H1 (cell line): ENCODE measurements around the gene DTWD2. TPM values are rescaled to one million over a fixed set of nuclear protein-coding genes. Genes with fewer than 3 reads are reported as not detected.
A peak's percentile ranks its signal among the peaks of the same experiment; 100 is the strongest.

Experiments
- CTCF ChIA-PET: fragments of 300-600 bp; sonication (Branson Sonifier 250); formaldehyde crosslinking; loops from one replicate; lab custom pipeline; 2021; ENCODE audit not compliant: partially characterized antibody; lab: Charles Lee
- POLR2A ChIA-PET: fragments of 300-600 bp; sonication (Branson Sonifier 250); formaldehyde crosslinking; loops from one replicate; lab custom pipeline; 2021; ENCODE audit warnings: inconsistent platforms; ENCODE audit not compliant: partially characterized antibody; lab: Charles Lee
- DNase-seq, 2 experiments: peaks; one replicate each; pipeline versions ENCODE4 v3.0.0 to v3.0.0-alpha.2; 2010 to 2022; ENCODE audit warnings: low spot score in 2 of 2, low read depth in 1 of 2, mixed read lengths in 1 of 2
- FAIRE-seq: peaks from 2 replicates; lab custom pipeline; 2011; peaks lifted over from hg19 to GRCh38; lab: Jason Lieb, UNC
- H2AFZ ChIP-seq: 2 replicates; pipeline ENCODE4 v1.8.1; 2012; ENCODE audit warnings: low read length, inconsistent platforms
- H2AK5ac ChIP-seq: 2 replicates; pipeline ENCODE4 v1.6.1; 2013; ENCODE audit warnings: low read depth, low read length
- H2BK120ac ChIP-seq: replicated peaks from 2 replicates; pipeline ENCODE3; 2013; ENCODE audit warnings: low read depth, low read length, inconsistent platforms
- H2BK12ac ChIP-seq: 2 replicates; pipeline ENCODE4 v1.6.1; 2013; ENCODE audit warnings: low read depth, low read length
- H2BK15ac ChIP-seq: 2 replicates; pipeline ENCODE4 v1.6.1; 2013; ENCODE audit warnings: low read length
- H2BK20ac ChIP-seq: 2 replicates; pipeline ENCODE4 v1.6.1; 2013; ENCODE audit warnings: low read length
- H2BK5ac ChIP-seq: 2 replicates; pipeline ENCODE4 v1.6.1; 2013; ENCODE audit warnings: low read depth, low read length
- H3K14ac ChIP-seq: 2 replicates; pipeline ENCODE4 v1.6.1; 2013; ENCODE audit warnings: inconsistent platforms; ENCODE audit not compliant: insufficient read length
- H3K18ac ChIP-seq: 2 replicates; pipeline ENCODE4 v1.6.1; 2013; ENCODE audit warnings: low read length; ENCODE audit errors: extremely low read depth
- H3K23ac ChIP-seq: 2 replicates; pipeline ENCODE4 v1.6.1; 2013; ENCODE audit warnings: inconsistent platforms; ENCODE audit not compliant: insufficient read length
- H3K23me2 ChIP-seq: 2 replicates; pipeline ENCODE4 v1.6.1; 2013; ENCODE audit warnings: low read depth, low read length
- H3K27ac ChIP-seq: 2 replicates; pipeline ENCODE4 v1.6.1; 2011; ENCODE audit warnings: low read depth, low read length, inconsistent platforms
- H3K27me3 ChIP-seq, 4 experiments: replicated peaks in 1 of 4; 1 replicate in 1 of 4; 2 replicates in 3 of 4; pipeline versions ENCODE4 v1.6.1 to v1.8.1; 2011 to 2013; ENCODE audit warnings: low read length in 3 of 4, mild to moderate bottlenecking in 3 of 4, inconsistent platforms in 2 of 4, mixed read lengths in 2 of 4, moderate library complexity in 1 of 4; ENCODE audit not compliant: control insufficient read depth in 3 of 4, insufficient read depth in 3 of 4; ENCODE audit errors: extremely low read depth in 1 of 4
- H3K36me3 ChIP-seq, 4 experiments: 2 replicates each; pipeline versions ENCODE4 v1.6.1 to v1.8.1; 2011 to 2013; ENCODE audit warnings: mild to moderate bottlenecking in 4 of 4, low read length in 3 of 4, moderate library complexity in 2 of 4, control low read depth in 1 of 4, inconsistent platforms in 1 of 4; ENCODE audit not compliant: insufficient read depth in 4 of 4, control insufficient read depth in 2 of 4
- H3K4ac ChIP-seq: replicated peaks from 2 replicates; pipeline ENCODE3; 2013; ENCODE audit warnings: low read length, low read depth, mixed read lengths, inconsistent platforms; ENCODE audit not compliant: insufficient read length
- H3K4me1 ChIP-seq, 4 experiments: replicated peaks in 1 of 4; 1 replicate in 1 of 4; 2 replicates in 3 of 4; pipeline versions ENCODE4 v1.6.1 to v1.8.1; 2011 to 2013; ENCODE audit warnings: low read length in 3 of 4, inconsistent platforms in 2 of 4, mixed read lengths in 1 of 4; ENCODE audit not compliant: insufficient read depth in 4 of 4, control insufficient read depth in 3 of 4
- H3K4me2 ChIP-seq, 2 experiments: 2 replicates each; pipeline versions ENCODE4 v1.6.1 to v1.8.1; 2011 to 2013; ENCODE audit warnings: low read depth in 2 of 2, low read length in 2 of 2, control low read depth in 1 of 2, inconsistent platforms in 1 of 2, mild to moderate bottlenecking in 1 of 2; ENCODE audit not compliant: insufficient read depth in 1 of 2
- H3K4me3 ChIP-seq, 4 experiments: fragments of 200-600, 300-600 bp in 1 of 4; sonication (generic), shearing (Covaris generic), sonication (Bioruptor Twin) in 1 of 4; 2 replicates each; pipeline versions ENCODE4 v1.5.1 to v1.8.1; 2011 to 2016; ENCODE audit warnings: low read length in 4 of 4, low read depth in 3 of 4, control low read depth in 2 of 4, inconsistent platforms in 2 of 4, mild to moderate bottlenecking in 2 of 4, mixed read lengths in 1 of 4, moderate library complexity in 1 of 4; ENCODE audit not compliant: insufficient read depth in 2 of 4; ENCODE audit errors: extremely low read depth in 1 of 4
- H3K56ac ChIP-seq: replicated peaks from 2 replicates; pipeline ENCODE3; 2013; ENCODE audit warnings: low read depth, mild to moderate bottlenecking, mixed read lengths, low read length, inconsistent platforms; ENCODE audit not compliant: insufficient read length
- H3K79me1 ChIP-seq: 2 replicates; pipeline ENCODE4 v1.6.1; 2013; ENCODE audit warnings: low read depth, low read length, control low read depth
- H3K79me2 ChIP-seq, 2 experiments: 2 replicates each; pipeline versions ENCODE4 v1.6.1 to v1.8.1; 2012 to 2013; ENCODE audit warnings: low read length in 2 of 2, mild to moderate bottlenecking in 2 of 2, inconsistent platforms in 1 of 2; ENCODE audit not compliant: insufficient read depth in 2 of 2, control insufficient read depth in 1 of 2
- H3K9ac ChIP-seq, 4 experiments: replicated peaks in 1 of 4; 1 replicate in 1 of 4; 2 replicates in 3 of 4; pipeline versions ENCODE4 v1.6.1 to v1.8.1; 2011 to 2013; ENCODE audit warnings: low read depth in 3 of 4, low read length in 3 of 4, control low read depth in 2 of 4, mild to moderate bottlenecking in 2 of 4, moderate library complexity in 2 of 4, inconsistent platforms in 1 of 4; ENCODE audit errors: extremely low read depth in 1 of 4
- H3K9me3 ChIP-seq, 2 experiments: 2 replicates each; pipeline versions ENCODE4 v1.6.1 to v1.8.1; 2012 to 2013; ENCODE audit warnings: mild to moderate bottlenecking in 2 of 2, moderate library complexity in 2 of 2, control low read depth in 1 of 2, inconsistent platforms in 1 of 2, low read depth in 1 of 2, low read length in 1 of 2, mixed read lengths in 1 of 2; ENCODE audit not compliant: insufficient read depth in 2 of 2
- H4K20me1 ChIP-seq, 2 experiments: replicated peaks in 1 of 2; 2 replicates each; pipeline versions ENCODE3 to v1.8.1; 2011 to 2013; ENCODE audit warnings: inconsistent platforms in 2 of 2, low read length in 2 of 2, mild to moderate bottlenecking in 1 of 2; ENCODE audit not compliant: insufficient read depth in 2 of 2, control insufficient read depth in 1 of 2
- H4K5ac ChIP-seq: 2 replicates; pipeline ENCODE4 v1.6.1; 2013; ENCODE audit warnings: low read length, low read depth, mixed read lengths, inconsistent platforms; ENCODE audit not compliant: insufficient read length
- H4K8ac ChIP-seq: 2 replicates; pipeline ENCODE4 v1.8.0; 2013; ENCODE audit warnings: mild to moderate bottlenecking, moderate library complexity, low read length, inconsistent platforms; ENCODE audit not compliant: insufficient read depth; ENCODE audit errors: extremely low read depth
- H4K91ac ChIP-seq: replicated peaks from 2 replicates; pipeline ENCODE3; 2013; ENCODE audit warnings: low read length, mixed read lengths, inconsistent platforms; ENCODE audit not compliant: insufficient read length
- E2F6 ChIP-seq: IDR thresholded peaks from 2 replicates; pipeline ENCODE4 v1.6.1; 2012; ENCODE audit warnings: inconsistent platforms
- SP4 ChIP-seq: IDR thresholded peaks from 2 replicates; pipeline ENCODE4 v1.6.1; 2012; ENCODE audit warnings: low read length, inconsistent platforms
- WGBS, 2 experiments: shearing (Covaris generic) in 1 of 2; methylation state at CpG; one replicate each; pipeline versions ENCODE4 v1.1.6 to v1.1.7; 2013 to 2015; ENCODE audit warnings: low lambda C conversion rate in 2 of 2, mixed read lengths in 2 of 2, inconsistent platforms in 1 of 2, low coverage in 1 of 2, missing lambda C conversion rate in 1 of 2; ENCODE audit not compliant: insufficient replicate concordance in 2 of 2, insufficient coverage in 1 of 2, insufficient read length in 1 of 2; ENCODE audit errors: extremely low coverage in 1 of 2, missing lambda C conversion rate in 1 of 2; 5-methylcytosine and 5-hydroxymethylcytosine counted together
- polyA plus RNA-seq, 7 experiments: library from polyadenylated mRNA; depleted of rRNA in 3 of 7; stranded (reverse) in 5 of 7; unstranded in 2 of 7; fragments of >200 nt in 5 of 7; fragments of 200-250 nt in 2 of 7; gene quantifications; 1 replicate in 5 of 7; 2 replicates in 1 of 7; 4 replicates in 1 of 7; pipeline versions ENCODE4 v1.2.1 to v1.2.3, GENCODE V29; 2011 to 2013; ENCODE audit warnings: missing spikeins in 2 of 7, mixed read lengths in 2 of 7
- total RNA-seq: library from RNA; stranded (reverse); fragmentation: NEBNext Ultra II Directional; extraction: Animal tissue kit (Norgen Biotek cat#: 25700); gene quantifications from 2 replicates; pipeline ENCODE4 v1.2.1, GENCODE V29; 2021

Gene DTWD2
- total and polyA plus RNA-seq, 2 of the 8 experiments (the other 6 are each of a cell fraction or from before 2014, with no cell fraction given): 4.3 to 17.1 TPM

- Histone ChIP-seq H3K4me2 (no peak overlapping the region), H3K9me3 (no peaks in the 10 kb centered on the region; a peak in 1 of 4 replicates), H3K4me1 (peaks cover 2 to 6% (median 5%) of the 10 kb centered on the region in 4 experiments; a peak in 4 of 7 replicates), H2BK5ac (no peak overlapping the region), H2BK120ac (no peak overlapping the region), H4K5ac (no peak overlapping the region), H3K56ac (no peak overlapping the region), H3K18ac (no peak overlapping the region), H3K23me2 (no peaks in the 10 kb centered on the region), H4K20me1 (no peaks in the 10 kb centered on the region), H3K79me2 (no peaks in the 10 kb centered on the region), H3K79me1 (no peaks in the 10 kb centered on the region), H2BK20ac (no peak overlapping the region), H3K23ac (no peak overlapping the region), H3K27ac (no peak overlapping the region), H3K9ac (no peak overlapping the region), H3K14ac (no peak overlapping the region), H2BK15ac (no peak overlapping the region), H3K4me3 (no peak overlapping the region), H2BK12ac (no peak overlapping the region), H3K27me3 (no peaks in the 10 kb centered on the region), H4K91ac (no peak overlapping the region), H3K36me3 (peaks cover 0 to 3% (median 0%) of the 10 kb centered on the region in 4 experiments; a peak in 2 of 8 replicates), H2AK5ac (no peak overlapping the region), H3K4ac (no peak overlapping the region), H2AFZ (no peak overlapping the region), H4K8ac (no peak overlapping the region)
- no peak for TF ChIP-seq E2F6
- no peak for TF ChIP-seq SP4
- FAIRE-seq (peak; percentile 28), DNase-seq (no peak)
- 88% methylated on average over 3 of the region's 3 CpGs; no CpG with 5 or more reads in 1 of the 2 experiments for WGBS, 2 experiments
- CTCF ChIA-PET: no interaction called here
- POLR2A ChIA-PET: no interaction called here
Observed at GRCh38 chr5:118937393-118938061, 50.8 kb downstream of the DTWD2 start.
